H1 (cell line): Measurements from ENCODE around the gene KLF6. TPM values are rescaled to one million over a fixed set of nuclear protein-coding genes. Genes with fewer than 3 reads are reported as not detected.

Source experiments
- CTCF ChIA-PET: fragments of 300-600 bp; sonication (Branson Sonifier 250); formaldehyde crosslinking; loops from one replicate; lab custom pipeline; 2021; ENCODE audit not compliant: partially characterized antibody; lab: Charles Lee
- POLR2A ChIA-PET: fragments of 300-600 bp; sonication (Branson Sonifier 250); formaldehyde crosslinking; loops from one replicate; lab custom pipeline; 2021; ENCODE audit warnings: inconsistent platforms; ENCODE audit not compliant: partially characterized antibody; lab: Charles Lee
- DNase-seq, 2 experiments: peaks; one replicate each; pipeline versions ENCODE4 v3.0.0 to v3.0.0-alpha.2; 2010 to 2022; ENCODE audit warnings: low spot score in 2 of 2, low read depth in 1 of 2, mixed read lengths in 1 of 2
- FAIRE-seq: peaks from 2 replicates; lab custom pipeline; 2011; peaks lifted over from hg19 to GRCh38; lab: Jason Lieb, UNC
- H2AFZ ChIP-seq: 2 replicates; pipeline ENCODE4 v1.8.1; 2012; ENCODE audit warnings: low read length, inconsistent platforms
- H2AK5ac ChIP-seq: 2 replicates; pipeline ENCODE4 v1.6.1; 2013; ENCODE audit warnings: low read depth, low read length
- H2BK120ac ChIP-seq: replicated peaks from 2 replicates; pipeline ENCODE3; 2013; ENCODE audit warnings: low read depth, low read length, inconsistent platforms
- H2BK12ac ChIP-seq: 2 replicates; pipeline ENCODE4 v1.6.1; 2013; ENCODE audit warnings: low read depth, low read length
- H2BK15ac ChIP-seq: 2 replicates; pipeline ENCODE4 v1.6.1; 2013; ENCODE audit warnings: low read length
- H2BK20ac ChIP-seq: 2 replicates; pipeline ENCODE4 v1.6.1; 2013; ENCODE audit warnings: low read length
- H2BK5ac ChIP-seq: 2 replicates; pipeline ENCODE4 v1.6.1; 2013; ENCODE audit warnings: low read depth, low read length
- H3K14ac ChIP-seq: 2 replicates; pipeline ENCODE4 v1.6.1; 2013; ENCODE audit warnings: inconsistent platforms; ENCODE audit not compliant: insufficient read length
- H3K18ac ChIP-seq: 2 replicates; pipeline ENCODE4 v1.6.1; 2013; ENCODE audit warnings: low read length; ENCODE audit errors: extremely low read depth
- H3K23ac ChIP-seq: 2 replicates; pipeline ENCODE4 v1.6.1; 2013; ENCODE audit warnings: inconsistent platforms; ENCODE audit not compliant: insufficient read length
- H3K23me2 ChIP-seq: 2 replicates; pipeline ENCODE4 v1.6.1; 2013; ENCODE audit warnings: low read depth, low read length
- H3K27ac ChIP-seq: 2 replicates; pipeline ENCODE4 v1.6.1; 2011; ENCODE audit warnings: low read depth, low read length, inconsistent platforms
- H3K27me3 ChIP-seq, 4 experiments: replicated peaks in 1 of 4; 1 replicate in 1 of 4; 2 replicates in 3 of 4; pipeline versions ENCODE4 v1.6.1 to v1.8.1; 2011 to 2013; ENCODE audit warnings: low read length in 3 of 4, mild to moderate bottlenecking in 3 of 4, inconsistent platforms in 2 of 4, mixed read lengths in 2 of 4, moderate library complexity in 1 of 4; ENCODE audit not compliant: control insufficient read depth in 3 of 4, insufficient read depth in 3 of 4; ENCODE audit errors: extremely low read depth in 1 of 4
- H3K36me3 ChIP-seq, 4 experiments: 2 replicates each; pipeline versions ENCODE4 v1.6.1 to v1.8.1; 2011 to 2013; ENCODE audit warnings: mild to moderate bottlenecking in 4 of 4, low read length in 3 of 4, moderate library complexity in 2 of 4, control low read depth in 1 of 4, inconsistent platforms in 1 of 4; ENCODE audit not compliant: insufficient read depth in 4 of 4, control insufficient read depth in 2 of 4
- H3K4ac ChIP-seq: replicated peaks from 2 replicates; pipeline ENCODE3; 2013; ENCODE audit warnings: low read length, low read depth, mixed read lengths, inconsistent platforms; ENCODE audit not compliant: insufficient read length
- H3K4me1 ChIP-seq, 4 experiments: replicated peaks in 1 of 4; 1 replicate in 1 of 4; 2 replicates in 3 of 4; pipeline versions ENCODE4 v1.6.1 to v1.8.1; 2011 to 2013; ENCODE audit warnings: low read length in 3 of 4, inconsistent platforms in 2 of 4, mixed read lengths in 1 of 4; ENCODE audit not compliant: insufficient read depth in 4 of 4, control insufficient read depth in 3 of 4
- H3K4me2 ChIP-seq, 2 experiments: 2 replicates each; pipeline versions ENCODE4 v1.6.1 to v1.8.1; 2011 to 2013; ENCODE audit warnings: low read depth in 2 of 2, low read length in 2 of 2, control low read depth in 1 of 2, inconsistent platforms in 1 of 2, mild to moderate bottlenecking in 1 of 2; ENCODE audit not compliant: insufficient read depth in 1 of 2
- H3K4me3 ChIP-seq, 4 experiments: fragments of 200-600, 300-600 bp in 1 of 4; sonication (generic), shearing (Covaris generic), sonication (Bioruptor Twin) in 1 of 4; 2 replicates each; pipeline versions ENCODE4 v1.5.1 to v1.8.1; 2011 to 2016; ENCODE audit warnings: low read length in 4 of 4, low read depth in 3 of 4, control low read depth in 2 of 4, inconsistent platforms in 2 of 4, mild to moderate bottlenecking in 2 of 4, mixed read lengths in 1 of 4, moderate library complexity in 1 of 4; ENCODE audit not compliant: insufficient read depth in 2 of 4; ENCODE audit errors: extremely low read depth in 1 of 4
- H3K56ac ChIP-seq: replicated peaks from 2 replicates; pipeline ENCODE3; 2013; ENCODE audit warnings: low read depth, mild to moderate bottlenecking, mixed read lengths, low read length, inconsistent platforms; ENCODE audit not compliant: insufficient read length
- H3K79me1 ChIP-seq: 2 replicates; pipeline ENCODE4 v1.6.1; 2013; ENCODE audit warnings: low read depth, low read length, control low read depth
- H3K79me2 ChIP-seq, 2 experiments: 2 replicates each; pipeline versions ENCODE4 v1.6.1 to v1.8.1; 2012 to 2013; ENCODE audit warnings: low read length in 2 of 2, mild to moderate bottlenecking in 2 of 2, inconsistent platforms in 1 of 2; ENCODE audit not compliant: insufficient read depth in 2 of 2, control insufficient read depth in 1 of 2
- H3K9ac ChIP-seq, 4 experiments: replicated peaks in 1 of 4; 1 replicate in 1 of 4; 2 replicates in 3 of 4; pipeline versions ENCODE4 v1.6.1 to v1.8.1; 2011 to 2013; ENCODE audit warnings: low read depth in 3 of 4, low read length in 3 of 4, control low read depth in 2 of 4, mild to moderate bottlenecking in 2 of 4, moderate library complexity in 2 of 4, inconsistent platforms in 1 of 4; ENCODE audit errors: extremely low read depth in 1 of 4
- H3K9me3 ChIP-seq, 2 experiments: 2 replicates each; pipeline versions ENCODE4 v1.6.1 to v1.8.1; 2012 to 2013; ENCODE audit warnings: mild to moderate bottlenecking in 2 of 2, moderate library complexity in 2 of 2, control low read depth in 1 of 2, inconsistent platforms in 1 of 2, low read depth in 1 of 2, low read length in 1 of 2, mixed read lengths in 1 of 2; ENCODE audit not compliant: insufficient read depth in 2 of 2
- H4K20me1 ChIP-seq, 2 experiments: replicated peaks in 1 of 2; 2 replicates each; pipeline versions ENCODE3 to v1.8.1; 2011 to 2013; ENCODE audit warnings: inconsistent platforms in 2 of 2, low read length in 2 of 2, mild to moderate bottlenecking in 1 of 2; ENCODE audit not compliant: insufficient read depth in 2 of 2, control insufficient read depth in 1 of 2
- H4K5ac ChIP-seq: 2 replicates; pipeline ENCODE4 v1.6.1; 2013; ENCODE audit warnings: low read length, low read depth, mixed read lengths, inconsistent platforms; ENCODE audit not compliant: insufficient read length
- H4K8ac ChIP-seq: 2 replicates; pipeline ENCODE4 v1.8.0; 2013; ENCODE audit warnings: mild to moderate bottlenecking, moderate library complexity, low read length, inconsistent platforms; ENCODE audit not compliant: insufficient read depth; ENCODE audit errors: extremely low read depth
- H4K91ac ChIP-seq: replicated peaks from 2 replicates; pipeline ENCODE3; 2013; ENCODE audit warnings: low read length, mixed read lengths, inconsistent platforms; ENCODE audit not compliant: insufficient read length
- BACH1 ChIP-seq: IDR thresholded peaks from 2 replicates; pipeline ENCODE4 v1.6.1; 2012; ENCODE audit warnings: low read length, improper control_type of control experiment
- BRCA1 ChIP-seq: IDR thresholded peaks from 2 replicates; pipeline ENCODE4 v1.6.1; 2012; ENCODE audit warnings: low read depth, low read length, improper control_type of control experiment
- CEBPB ChIP-seq: IDR thresholded peaks from 2 replicates; pipeline ENCODE4 v1.6.1; 2012; ENCODE audit warnings: low read depth, low read length
- CHD1 ChIP-seq: IDR thresholded peaks from 2 replicates; pipeline ENCODE4 v1.6.1; 2012; ENCODE audit warnings: low read depth, low read length, improper control_type of control experiment
- CREB1 ChIP-seq: IDR thresholded peaks from 2 replicates; pipeline ENCODE4 v1.6.1; 2012; ENCODE audit warnings: inconsistent platforms
- CTBP2 ChIP-seq: IDR thresholded peaks from 2 replicates; pipeline ENCODE4 v1.7.0; 2011; ENCODE audit warnings: borderline replicate concordance, mild to moderate bottlenecking, moderate library complexity, mixed read lengths, low read length; ENCODE audit not compliant: insufficient read depth, insufficient read length
- E2F6 ChIP-seq: IDR thresholded peaks from 2 replicates; pipeline ENCODE4 v1.6.1; 2012; ENCODE audit warnings: inconsistent platforms
- GABPA ChIP-seq: IDR thresholded peaks from 2 replicates; pipeline ENCODE4 v1.6.1; 2011; ENCODE audit warnings: mild to moderate bottlenecking, low read length, moderate library complexity, borderline replicate concordance; ENCODE audit not compliant: insufficient read depth
- MAX ChIP-seq: IDR thresholded peaks from 2 replicates; pipeline ENCODE4 v1.6.1; 2012; ENCODE audit warnings: inconsistent platforms
- POU5F1 ChIP-seq: IDR thresholded peaks from 2 replicates; pipeline ENCODE4 v1.6.1; 2011; ENCODE audit warnings: low read depth, mild to moderate bottlenecking, low read length, moderate library complexity
- SIX5 ChIP-seq: IDR thresholded peaks from 2 replicates; pipeline ENCODE4 v1.6.1; 2011; ENCODE audit warnings: mild to moderate bottlenecking, low read depth, low read length
- SP1 ChIP-seq: IDR thresholded peaks from 2 replicates; pipeline ENCODE4 v1.6.1; 2011; ENCODE audit warnings: low read depth, low read length
- USF2 ChIP-seq: IDR thresholded peaks from 2 replicates; pipeline ENCODE4 v1.6.1; 2011; ENCODE audit warnings: low read length, improper control_type of control experiment
- WGBS, 2 experiments: shearing (Covaris generic) in 1 of 2; methylation state at CpG; one replicate each; pipeline versions ENCODE4 v1.1.6 to v1.1.7; 2013 to 2015; ENCODE audit warnings: low lambda C conversion rate in 2 of 2, mixed read lengths in 2 of 2, inconsistent platforms in 1 of 2, low coverage in 1 of 2, missing lambda C conversion rate in 1 of 2; ENCODE audit not compliant: insufficient replicate concordance in 2 of 2, insufficient coverage in 1 of 2, insufficient read length in 1 of 2; ENCODE audit errors: extremely low coverage in 1 of 2, missing lambda C conversion rate in 1 of 2; 5-methylcytosine and 5-hydroxymethylcytosine counted together
- polyA plus RNA-seq, 7 experiments: library from polyadenylated mRNA; depleted of rRNA in 3 of 7; stranded (reverse) in 5 of 7; unstranded in 2 of 7; fragments of >200 nt in 5 of 7; fragments of 200-250 nt in 2 of 7; gene quantifications; 1 replicate in 5 of 7; 2 replicates in 1 of 7; 4 replicates in 1 of 7; pipeline versions ENCODE4 v1.2.1 to v1.2.3, GENCODE V29; 2011 to 2013; ENCODE audit warnings: missing spikeins in 2 of 7, mixed read lengths in 2 of 7
- total RNA-seq: library from RNA; stranded (reverse); fragmentation: NEBNext Ultra II Directional; extraction: Animal tissue kit (Norgen Biotek cat#: 25700); gene quantifications from 2 replicates; pipeline ENCODE4 v1.2.1, GENCODE V29; 2021

Gene KLF6
- total and polyA plus RNA-seq, 2 of the 8 experiments (the other 6 are each of a cell fraction or from before 2014, with no cell fraction given) = 5.7 to 19.5 TPM

- Histone ChIP-seq H3K14ac (no peak overlapping the region), H2BK120ac (no peak overlapping the region), H2AK5ac (0 out of 2 replicates have a peak overlapping the region, but pooled peaks have one; percentile 48), H3K4me3 (no peak overlapping the region), H2BK15ac (no peak overlapping the region), H2BK5ac (no peak overlapping the region), H3K36me3 (no peaks in the 10 kb centered on the region; a peak in 1 of 8 replicates), H4K91ac (no peak overlapping the region), H2BK12ac (no peak overlapping the region), H3K9me3 (no peaks in the 10 kb centered on the region), H3K4ac (no peak overlapping the region), H3K9ac (no peak overlapping the region), H3K27ac (no peak overlapping the region), H3K4me1 (peaks cover 0 to 6% (median 5%) of the 10 kb centered on the region in 4 experiments; a peak in 4 of 7 replicates), H3K23me2 (no peaks in the 10 kb centered on the region), H3K18ac (no peak overlapping the region), H3K56ac (no peak overlapping the region), H3K27me3 (no peaks in the 10 kb centered on the region), H2BK20ac (no peak overlapping the region), H3K23ac (no peak overlapping the region), H4K8ac (no peak overlapping the region), H4K20me1 (no peaks in the 10 kb centered on the region), H3K79me1 (no peaks in the 10 kb centered on the region), H3K79me2 (no peaks in the 10 kb centered on the region), H3K4me2 (no peak overlapping the region), H4K5ac (no peak overlapping the region), H2AFZ (no peak overlapping the region)
- 92% methylated on average over 7 of the region's 7 CpGs; no CpG with 5 or more reads in 1 of the 2 experiments for WGBS, 2 experiments
- ChIA-PET CTCF (interaction anchor here (0.5 to 1.2 kb wide), 2 partner anchors 554 to 910 kb away, joined by 3 read pairs; no protein-coding TSS in a partner anchor), POLR2A (interaction anchor here (1.1 to 1.7 kb wide), 2 partner anchors 11 to 15 kb away, joined by 3 read pairs; no protein-coding TSS in a partner anchor)
- DNase-seq = no peak
- FAIRE-seq = no peak
- TF ChIP-seq E2F6 (no peak), CHD1 (no peak), GABPA (no peak), CREB1 (no peak), POU5F1 (no peak), SIX5 (no peak), USF2 (no peak), CEBPB (no peak), BRCA1 (no peak), BACH1 (no peak), CTBP2 (no peak), SP1 (no peak), MAX (no peak)
These were observed 38.4 kb downstream of the KLF6 start for GRCh38 chr10:3746634-3747033.
